ENCODE measurements around the gene DLEU7. TPM values are rescaled to one million over a fixed set of nuclear protein-coding genes. Genes with fewer than 3 reads are reported as not detected.
A peak's percentile ranks its signal among the peaks of the same experiment; 100 is the strongest.

Gene DLEU7
- not detected in 2 replicates for total RNA-seq (2011; cell fraction: chromatin; rRNA removed; ENCODE audit: low replicate concordance)
- total RNA-seq (2011; cell fraction: nucleolus; rRNA removed), result not detected in 2 replicates
- not detected in 2 replicates for total RNA-seq (2011; cell fraction: nucleoplasm; rRNA removed)
- total RNA-seq (2014; rRNA removed) (not detected in 2 replicates), total RNA-seq (2014; rRNA removed; fragmentation: Illumina TruSeq; extraction: Trizol) (not detected in 2 replicates), total RNA-seq (2015; rRNA removed; fragmentation: Illumina TruSeq; extraction: Trizol) (not detected in 2 replicates), total RNA-seq (2021) (not detected in 2 replicates), polyA plus RNA-seq (2011; rRNA removed) (not detected in 2 replicates), polyA plus RNA-seq (2014; fragmentation: Illumina TruSeq; extraction: Trizol) (not detected in 2 replicates), polyA plus RNA-seq (2014; fragmentation: Nextera tagmentation; extraction: Ambion mirVana) (under 1 TPM; 0.03 to 0.06 TPM), polyA plus RNA-seq (2014; rRNA removed) (not detected in 2 replicates), polyA minus RNA-seq (2011; rRNA and poly(A)+ RNA removed) (not detected in 2 replicates), Bru-seq, nascent RNA (not detected), BruChase-seq, experiment 1, labeled RNA remaining after a 2-hour chase (not detected), BruChase-seq, experiment 2, labeled RNA remaining after a 6-hour chase (percentile 1 among the genes with signal in this experiment)
- not detected in 2 replicates for polyA plus RNA-seq (2011; cell fraction: cytosol; rRNA removed)
- polyA plus RNA-seq (2011; cell fraction: nucleus; rRNA removed), result not detected in 2 replicates
- 0.25 and 0.43 TPM in 2 replicates for polyA plus RNA-seq (2012)
- not detected in 2 replicates for polyA minus RNA-seq (2011; cell fraction: cytosol; rRNA and poly(A)+ RNA removed)
- polyA minus RNA-seq (2011; cell fraction: nucleus; rRNA and poly(A)+ RNA removed), result not detected in 2 replicates
- long read RNA-seq, experiment 1, partial matches to known transcripts, result 0 of 3 reads
- long read RNA-seq, experiment 1, other reads (novel, unspliced or antisense), result 3 of 3 reads
- long read RNA-seq, experiment 2, result 0 reads
- long read RNA-seq, experiment 3, result 0 reads

- Histone ChIP-seq H3K9ac (ENCODE audit: insufficient read depth in 1 of 2, low read depth in 2 of 2, low read length in 2 of 2) (no peak within 1 kb of the TSS), H3K79me2 (ENCODE audit: control insufficient read depth, insufficient read depth, low read length) (no peaks in the 10 kb centered on the region), H4K20me1 (replicated peaks; ENCODE audit: control insufficient read depth, insufficient read depth, low read length) (no peaks in the 10 kb centered on the region), H3K27ac (ENCODE audit: extremely low read depth, low read depth, low read length) (no peak within 1 kb of the TSS), H3K4me2 (ENCODE audit: insufficient read depth, low read length) (no peak within 1 kb of the TSS), H2AFZ (ENCODE audit: low read depth, low read length) (no peak within 1 kb of the TSS), H3K4me3 (no peak within 1 kb of the TSS), H3K9me1 (ENCODE audit: control insufficient read depth, insufficient read depth, low read length) (no peaks in the 10 kb centered on the region), H3K4me1 (replicated peaks in 1 of 2; ENCODE audit: control insufficient read depth in 2 of 2, insufficient read depth in 2 of 2, low read length in 2 of 2) (no peaks in the 10 kb centered on the region), H3K9me3 (replicated peaks; ENCODE audit: control insufficient read depth, insufficient read depth, low read depth, low read length) (no peaks in the 10 kb centered on the region), H3K36me3 (ENCODE audit: control insufficient read depth, insufficient read depth, low read length) (no peaks in the 10 kb centered on the region), H3K27me3 (ENCODE audit: control insufficient read depth in 2 of 2, insufficient read depth in 2 of 2, low read length in 2 of 2) (peaks cover under 1 to 6% of the 10 kb centered on the region in 2 experiments; a peak in 3 of 5 replicates)
- WGBS (ENCODE audit: insufficient coverage, low coverage, missing lambda C conversion rate), result 41% methylated on average over 25 of the region's 78 CpGs
- DNase-seq (ENCODE audit: extremely low read depth in 1 of 4, low spot score in 3 of 4), result no peak
- BruUV-seq (replicated peaks), result no TSS peak
- FAIRE-seq, result no peak
- POLR2A ChIA-PET, result no interaction called here
- CTCF ChIA-PET (ENCODE audit: low intra/inter-chr PET ratio), result no interaction called here
- intact Hi-C loops (cut with micrococcal nuclease) (no loop called here), in situ Hi-C loops (cut with MboI) (no loop called here)
- no peak for TF ChIP-seq POU5F1 (IDR thresholded peaks at IDR 0.05; ENCODE audit: borderline replicate concordance, low read depth, low read length, partially characterized antibody)
- TF ChIP-seq NFATC3 (IDR thresholded peaks at IDR 0.05), result no peak
- TF ChIP-seq RFX7 (CRISPR knock-in tag; IDR thresholded peaks at IDR 0.05), result no peak
- no peak for TF ChIP-seq SMAD2 (IDR thresholded peaks at IDR 0.05; ENCODE audit: low read depth, low read length)
- TF ChIP-seq CHCHD3 (CRISPR knock-in tag; IDR thresholded peaks at IDR 0.05), result no peak
- no peak for TF ChIP-seq TFAP4 (CRISPR knock-in tag; IDR thresholded peaks at IDR 0.05; ENCODE audit: borderline replicate concordance)
- TF ChIP-seq KDM4B (IDR thresholded peaks at IDR 0.05; ENCODE audit: borderline replicate concordance in 2 of 2, low read depth in 1 of 2), result no peak
- TF ChIP-seq FUS (optimal IDR thresholded peaks at IDR 0.05; ENCODE audit: low read depth, low read length), result no peak
- TF ChIP-seq IFI16 (CRISPR knock-in tag; IDR thresholded peaks at IDR 0.05), result no peak
- TF ChIP-seq U2AF2 (optimal IDR thresholded peaks at IDR 0.05; ENCODE audit: low read depth, low read length), result no peak
- TF ChIP-seq ZBTB34 (CRISPR knock-in tag; IDR thresholded peaks at IDR 0.05), result no peak
- TF ChIP-seq CBX8 (IDR thresholded peaks at IDR 0.05; ENCODE audit: borderline replicate concordance, extremely low read depth, low read depth, low read length, poor library complexity, severe bottlenecking), result no peak
- TF ChIP-seq ZNF280B (CRISPR knock-in tag; IDR thresholded peaks at IDR 0.05), result no peak
- no peak for ATAC-seq
These were observed at the start of gene DLEU7 for GRCh38 chr13:50843257-50844083. TSS of gene DLEU7 (minus strand) at chr13:50843692. CDS start at chr13:50843646, 46 bp downstream.

Measured in K562 (cell line).